AG10803 (cell line): ENCODE results near the gene LPAR6.
"Not testable (repeated sequence)": the region's sequence is repeated elsewhere in the genome, so short reads cannot be mapped to it uniquely, and the experiment has no call there.

ENCODE experiments used
- DNase-seq: peaks from one replicate; pipeline ENCODE4 v3.0.0; 2010; ENCODE audit warnings: low read depth
- H3K4me3 ChIP-seq: 2 replicates; pipeline ENCODE4 v1.5.1; 2011; ENCODE audit warnings: mild to moderate bottlenecking, low read length, control low read depth
- CTCF ChIP-seq: conservative IDR thresholded peaks from 2 replicates; pipeline ENCODE4 v1.5.1; 2011; ENCODE audit warnings: mild to moderate bottlenecking, low read length, control low read depth, inconsistent platforms

LPAR6 gene

DNA sequence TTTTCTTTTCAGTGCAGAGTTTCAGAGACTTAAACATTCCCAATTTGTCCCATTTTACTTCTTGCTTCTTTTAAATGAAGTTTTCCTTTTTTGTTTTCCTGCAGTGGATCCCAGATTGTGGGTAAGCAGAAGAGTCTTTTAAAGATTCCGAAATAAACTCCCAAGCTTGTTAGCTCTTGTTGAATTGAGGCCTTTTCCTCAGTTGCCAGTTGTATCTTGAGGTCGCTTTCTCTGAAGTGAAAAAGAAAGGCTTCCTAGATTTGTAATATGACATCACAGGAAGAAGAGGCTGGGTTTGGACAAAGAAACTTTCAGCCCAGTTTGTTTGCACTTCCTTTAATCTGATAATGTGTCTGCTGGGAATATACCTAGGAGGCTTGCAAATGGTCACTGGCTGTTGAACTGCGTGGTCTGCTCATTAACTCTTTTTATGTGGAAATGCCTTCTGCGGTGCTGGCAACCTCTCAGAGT is at the start of gene LPAR6:
Gene LPAR6 (minus strand): TSS at position 233 of the 471 bp plus-strand sequence. CDS start 690 bp downstream, outside the sequence.
- no peak for TF ChIP-seq CTCF
- H3K4me3 ChIP-seq: peak within 1 kb of the TSS; percentile 66
- DNase-seq: peak; percentile 53

GRCh38 chr13:48457578-48458242 is 44.8 kb upstream of the LPAR6 start:
- no peak for TF ChIP-seq CTCF
- no peak overlapping the region for H3K4me3 ChIP-seq
- no peak for DNase-seq

- no peak overlapping the region for H3K4me3 ChIP-seq
- TF ChIP-seq CTCF: no peak
- DNase-seq: no peak
Measured at GRCh38 chr13:48456546-48456945, 43.6 kb upstream of the LPAR6 start.

GRCh38 chr13:48451196-48451595 is 38.3 kb upstream of the LPAR6 start:
- not testable (repeated sequence) for H3K4me3 ChIP-seq
- DNase-seq: peak; percentile 75

DNA sequence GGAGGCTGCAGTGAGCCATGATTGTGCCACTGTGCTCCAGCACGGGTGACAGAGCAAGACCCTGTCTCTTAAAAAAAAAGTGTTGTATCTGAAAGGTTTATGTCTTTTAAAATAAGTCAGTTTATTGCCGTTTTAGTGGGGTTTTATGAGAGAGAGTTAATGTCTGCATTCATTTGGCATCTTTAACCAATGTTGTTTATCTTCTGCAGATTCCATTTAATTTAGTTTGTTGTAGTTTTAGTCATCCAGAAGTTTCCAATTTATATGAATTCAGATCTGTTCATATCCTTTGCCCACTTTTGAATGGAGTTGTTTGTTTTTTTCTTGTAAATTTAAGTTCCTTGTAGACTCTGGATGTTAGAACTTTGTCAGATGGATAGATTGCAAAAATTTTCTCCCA is 36.7 kb upstream of the LPAR6 start:
- DNase-seq: peak; percentile 5
- no peak for TF ChIP-seq CTCF
- H3K4me3 ChIP-seq: no peak overlapping the region

DNA sequence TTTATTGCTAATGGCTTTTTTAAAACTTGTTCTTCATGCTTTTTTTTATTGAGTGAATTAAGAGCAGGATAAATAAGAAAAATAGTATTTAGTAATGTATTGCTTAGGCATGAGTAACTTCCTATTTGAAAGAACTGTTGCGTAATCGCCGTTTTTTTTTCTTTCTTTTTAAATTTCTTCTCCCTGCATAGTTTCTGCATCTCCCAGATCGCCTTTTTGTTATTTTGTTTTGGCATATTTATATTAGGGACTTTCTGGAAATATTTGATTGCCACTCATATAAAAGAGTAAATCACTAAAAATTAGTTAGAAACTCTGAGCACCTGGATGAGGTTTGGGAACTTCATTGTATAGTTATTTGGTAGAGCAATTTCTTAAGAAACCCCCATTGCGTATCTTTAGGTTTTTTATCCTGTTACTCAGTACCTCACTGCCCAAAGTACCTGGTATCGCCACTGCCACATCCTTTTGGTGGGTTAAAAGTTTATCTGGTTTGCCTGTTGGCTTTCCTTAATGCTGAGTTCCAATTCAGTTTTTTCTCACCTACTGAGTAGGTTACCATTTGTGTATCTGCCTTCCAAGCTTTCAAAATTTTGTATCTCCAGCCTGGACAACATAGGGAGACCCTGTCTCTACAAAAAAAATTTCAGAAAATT is 36.2 kb upstream of the LPAR6 start:
- no peak overlapping the region for H3K4me3 ChIP-seq
- TF ChIP-seq CTCF: no peak
- peak; percentile 71 for DNase-seq

- no peak overlapping the region for H3K4me3 ChIP-seq
- no peak for DNase-seq
- no peak for TF ChIP-seq CTCF
Measured at GRCh38 chr13:48448285-48448958, 35.5 kb upstream of the LPAR6 start.
